K562 (cell line): Measurements from ENCODE around the gene FIBP. TPM values are rescaled to one million over a fixed set of nuclear protein-coding genes. Genes with fewer than 3 reads are reported as not detected.
A peak's percentile ranks its signal among the peaks of the same experiment; 100 is the strongest.

Source experiments
- FIP1L1 ChIP-seq: fragments of 200-400 bp; formaldehyde crosslinking; IDR thresholded peaks from 2 replicates; pipeline ENCODE4 v1.6.1; 2018; ENCODE audit warnings: mild to moderate bottlenecking, low read depth, low read length; ENCODE audit not compliant: poor library complexity, severe bottlenecking
- LCOR ChIP-seq: sonication (generic); formaldehyde crosslinking; IDR thresholded peaks from 2 replicates; pipeline ENCODE4 v1.8.0; 2022; ENCODE audit warnings: mild to moderate bottlenecking, missing genetic modification reagents
- POLR2G ChIP-seq: fragments of 200-400 bp; formaldehyde crosslinking; IDR thresholded peaks from 2 replicates; pipeline ENCODE4 v1.6.1; 2017; ENCODE audit warnings: low read depth, mild to moderate bottlenecking, antibody characterized with exemption, low read length, moderate library complexity
- RBM22 ChIP-seq: fragments of 200-400 bp; formaldehyde crosslinking; IDR thresholded peaks from 2 replicates; pipeline ENCODE4 v1.6.1; 2018; ENCODE audit warnings: low read length, low read depth; ENCODE audit not compliant: poor library complexity, severe bottlenecking
- SPI1 ChIP-seq: IDR thresholded peaks from 2 replicates; pipeline ENCODE4 v1.6.1; 2011; ENCODE audit warnings: low read depth, low read length, control low read depth, borderline replicate concordance
- TEAD4 ChIP-seq, 2 experiments: sonication (generic) in 1 of 2; formaldehyde crosslinking in 1 of 2; IDR thresholded peaks; 2 replicates each; pipeline versions ENCODE4 v1.6.1 to v1.8.0; 2012 to 2022; ENCODE audit warnings: borderline replicate concordance in 1 of 2, inconsistent platforms in 1 of 2, low read length in 1 of 2, mild to moderate bottlenecking in 1 of 2, missing genetic modification reagents in 1 of 2
- ZBTB5 ChIP-seq: fragments of 450-650 bp; IDR thresholded peaks from 2 replicates; pipeline ENCODE4 v1.6.1; 2017; ENCODE audit warnings: antibody characterized with exemption
- polyA plus RNA-seq, 8 experiments: library from polyadenylated mRNA; depleted of rRNA in 4 of 8; stranded (reverse) in 5 of 8; unstranded in 3 of 8; fragments of >200 nt; fragmentation: Nextera tagmentation in 2 of 8; fragmentation: Illumina TruSeq in 1 of 8; extraction: Ambion mirVana in 2 of 8; extraction: Trizol in 1 of 8; gene quantifications; 2 replicates each; pipeline versions ENCODE4 v1.2.1 to v1.2.3, GENCODE V29; 2011 to 2014; ENCODE audit warnings: inconsistent platforms in 1 of 8, missing spikeins in 1 of 8
- total RNA-seq, 7 experiments: library from RNA; depleted of rRNA in 6 of 7; stranded (reverse); fragments of >200 nt in 6 of 7; fragmentation: Illumina TruSeq in 2 of 7; extraction: Trizol in 2 of 7; gene quantifications; 2 replicates each; pipeline versions ENCODE4 v1.2.1 to v1.2.3, GENCODE V29; 2011 to 2021; ENCODE audit warnings: low replicate concordance in 1 of 7

FIBP gene
- total and polyA plus RNA-seq, 9 of the 15 experiments (the other 6 are each of a cell fraction or from before 2014, with no cell fraction given): 41.2 to 79.2 (median 48.6) TPM

GRCh38 chr11:65852508-65853245 is 35.6 kb downstream of the FIBP start (continued):
- peak; percentile 87 for TF ChIP-seq FIP1L1
- TF ChIP-seq RBM22: peak; percentile 99
- TF ChIP-seq SPI1: no peak
- peak; percentile 26; the same call in 1 of the 2 replicates for TF ChIP-seq LCOR (CRISPR knock-in tag)
- peak; percentile 89 for TF ChIP-seq POLR2G
- TF ChIP-seq ZBTB5: no peak
- TF ChIP-seq TEAD4 (IDR thresholded peaks at IDR 0.05; ENCODE audit: low read length): no peak
- TF ChIP-seq TEAD4 (CRISPR knock-in tag; IDR thresholded peaks at IDR 0.05; ENCODE audit: borderline replicate concordance): 0 out of 2 replicates have a peak, but pooled peaks have one; percentile 57
